GM18511 (cell line): ENCODE measurements around the gene ORMDL1.
A peak's percentile ranks its signal among the peaks of the same experiment; 100 is the strongest.

Source experiments
- ATAC-seq: cut with Tn5 transposase; IDR thresholded peaks from one replicate; pipeline ENCODE4 v1.9.1; 2021; ENCODE audit warnings: mild to moderate bottlenecking, moderate library complexity; ENCODE audit not compliant: unreplicated experiment

The ORMDL1 gene, protein sequence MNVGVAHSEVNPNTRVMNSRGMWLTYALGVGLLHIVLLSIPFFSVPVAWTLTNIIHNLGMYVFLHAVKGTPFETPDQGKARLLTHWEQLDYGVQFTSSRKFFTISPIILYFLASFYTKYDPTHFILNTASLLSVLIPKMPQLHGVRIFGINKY

GRCh38 chr2:189783927-189784867 is at the start of gene ORMDL1, which contains the start of gene PMS1:
TSS of gene ORMDL1 (minus strand) at chr2:189784339. CDS start at chr2:189782595, 1,744 bp downstream.
TSS of gene PMS1 (plus strand) at chr2:189784450. CDS start at chr2:189791810, 7,360 bp downstream.
- ATAC-seq, result peak; percentile 94

DNA sequence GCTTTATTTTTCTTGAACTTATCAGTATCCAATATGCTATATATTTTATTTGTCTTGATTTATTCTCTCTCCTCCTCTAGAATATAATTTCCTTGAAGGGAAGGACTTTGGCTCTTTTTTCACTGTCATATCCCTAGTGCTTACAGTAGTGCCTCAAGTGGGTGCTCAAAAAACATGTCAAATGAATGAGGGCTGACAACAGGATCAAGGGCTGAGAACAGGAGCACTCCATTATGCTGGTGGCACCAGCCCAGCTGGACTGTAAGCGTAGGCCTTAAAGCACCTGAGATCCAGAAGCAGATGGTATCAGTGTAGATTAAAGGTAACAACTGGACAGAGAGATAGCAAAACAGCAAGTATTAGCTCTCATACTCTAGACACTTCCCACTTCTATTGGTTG is 46.4 kb upstream of the ORMDL1 start:
- no peak for ATAC-seq

DNA sequence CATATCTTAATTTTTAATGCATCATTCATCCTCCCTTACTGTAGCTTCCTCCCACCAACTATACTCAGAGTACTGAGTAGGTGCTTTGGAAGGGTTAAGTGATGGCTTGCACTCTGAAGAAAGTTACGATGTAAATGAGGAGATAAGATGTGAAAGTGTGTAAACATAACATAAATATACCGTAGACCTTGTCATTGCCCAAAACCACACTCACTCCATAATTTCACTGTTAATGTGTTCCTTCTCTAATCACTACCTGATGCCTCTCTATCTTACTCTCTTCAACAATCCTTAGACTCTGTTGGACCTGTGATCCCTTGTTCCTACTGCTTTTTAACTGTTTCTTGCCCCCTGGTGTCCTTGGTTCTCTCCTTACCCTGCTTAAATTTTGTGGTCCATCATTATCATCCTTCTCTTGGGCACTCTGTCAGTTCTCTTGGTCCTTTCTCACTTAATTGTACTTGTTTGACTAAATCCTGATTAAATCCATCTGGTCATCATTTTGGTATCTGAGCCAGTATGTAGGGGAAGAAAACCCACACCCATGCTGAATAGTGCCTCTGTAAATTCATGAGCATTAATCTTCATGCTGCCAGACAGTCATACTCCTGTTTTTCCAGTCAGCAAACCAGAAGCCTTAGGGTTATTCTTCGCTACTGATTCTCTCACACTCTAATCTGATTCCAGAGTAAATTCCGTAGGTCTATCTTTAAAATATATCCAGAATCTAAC is 45.1 kb upstream of the ORMDL1 start:
- ATAC-seq, result no peak

DNA sequence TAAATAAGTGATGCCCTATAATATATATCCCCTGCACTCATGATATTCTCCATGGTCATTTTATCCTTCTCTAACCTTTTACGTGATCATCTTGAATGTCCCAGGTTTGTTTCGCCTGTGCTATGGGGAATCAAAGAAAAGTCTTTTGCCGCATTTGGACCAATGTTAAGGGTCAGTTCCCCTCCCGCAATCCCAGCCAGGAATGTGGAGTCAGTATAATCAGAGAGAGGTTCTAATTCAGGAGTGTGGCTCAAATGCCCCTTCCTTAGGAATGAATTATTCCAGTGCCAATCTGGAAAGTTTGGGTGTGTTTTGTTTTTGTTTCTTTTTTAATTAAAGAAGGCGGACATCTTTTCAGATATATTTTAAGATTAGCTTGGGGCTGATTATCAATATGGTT is 41.9 kb upstream of the ORMDL1 start:
- no peak for ATAC-seq

DNA sequence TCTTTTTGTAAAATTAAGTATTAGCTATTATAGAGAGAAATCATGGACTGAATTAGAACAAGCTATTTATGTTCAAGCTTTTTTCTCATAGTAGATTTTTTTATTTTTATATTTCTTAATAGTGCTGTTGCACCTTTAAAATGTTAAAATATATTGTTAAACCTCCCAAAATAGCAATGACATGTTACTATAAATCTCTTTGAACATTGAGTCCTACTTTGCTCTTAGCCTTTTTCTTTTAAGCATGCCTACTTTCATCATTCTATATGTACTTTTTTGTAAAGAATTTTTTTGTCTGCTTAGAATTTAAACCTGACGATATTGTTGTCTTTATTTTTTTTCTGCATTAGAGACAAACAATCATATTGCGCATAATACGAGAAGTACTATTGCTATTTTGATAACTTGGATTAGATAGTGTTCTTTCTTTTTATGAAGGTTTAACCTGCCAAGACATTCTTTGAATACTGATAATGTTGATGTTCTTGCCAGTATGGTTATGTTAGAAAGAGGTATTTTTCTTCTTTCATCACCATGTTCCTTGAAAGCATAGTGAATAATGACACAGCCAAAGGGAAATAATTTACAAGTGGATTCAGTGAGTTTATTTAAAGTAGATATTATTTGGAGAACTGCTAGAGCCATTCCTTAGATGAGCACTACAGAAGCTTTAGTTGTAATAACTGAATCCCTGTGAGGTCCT is 40.7 kb upstream of the ORMDL1 start:
- ATAC-seq, result no peak

- ATAC-seq, result no peak
Observed at GRCh38 chr2:189821953-189822748, 38.0 kb upstream of the ORMDL1 start.

GRCh38 chr2:189819297-189819704 is 35.2 kb upstream of the ORMDL1 start:
- no peak for ATAC-seq

- ATAC-seq, result no peak
Observed at GRCh38 chr2:189818249-189819038, 34.3 kb upstream of the ORMDL1 start.

DNA sequence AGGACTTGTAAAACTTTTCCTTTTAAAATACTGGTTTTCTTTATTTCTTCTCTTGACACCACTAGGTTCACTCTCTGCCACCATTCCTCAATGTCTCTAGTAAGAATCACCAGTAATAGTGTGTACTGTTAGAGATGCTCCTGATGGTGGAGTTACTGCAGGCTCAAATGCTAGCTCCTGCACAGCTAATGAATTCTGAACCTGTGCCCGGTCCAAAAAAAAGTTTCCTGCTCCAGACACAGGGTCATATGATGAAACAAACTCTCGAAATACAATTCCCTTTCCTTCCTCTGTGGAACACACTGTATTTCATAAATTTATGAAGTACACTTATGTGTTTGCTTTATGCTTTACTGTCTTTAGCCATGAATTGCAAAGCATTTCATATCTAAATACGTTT is 19.3 kb upstream of the ORMDL1 start:
- ATAC-seq, result no peak

- ATAC-seq, result no peak
Observed at GRCh38 chr2:189802396-189802912, 18.3 kb upstream of the ORMDL1 start.

DNA sequence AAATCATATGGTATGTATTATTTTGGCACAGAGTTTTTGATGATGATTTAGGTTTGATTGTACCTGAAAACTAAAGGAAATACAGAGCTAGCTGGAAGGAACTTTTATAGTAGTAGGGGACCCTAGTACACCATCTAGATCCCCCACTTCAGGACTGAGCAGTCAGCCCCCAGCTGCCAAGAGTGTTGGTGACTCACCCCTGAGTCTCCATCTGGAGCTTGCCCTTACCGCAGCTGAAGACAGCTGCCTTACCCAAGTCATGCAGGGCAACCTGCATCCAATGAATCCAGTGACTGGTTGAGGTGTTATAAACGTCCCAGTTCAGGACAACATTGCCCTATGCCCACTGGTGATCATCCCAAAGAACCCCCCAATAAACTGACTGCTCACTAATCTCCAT is 15.4 kb upstream of the ORMDL1 start:
- no peak for ATAC-seq

DNA sequence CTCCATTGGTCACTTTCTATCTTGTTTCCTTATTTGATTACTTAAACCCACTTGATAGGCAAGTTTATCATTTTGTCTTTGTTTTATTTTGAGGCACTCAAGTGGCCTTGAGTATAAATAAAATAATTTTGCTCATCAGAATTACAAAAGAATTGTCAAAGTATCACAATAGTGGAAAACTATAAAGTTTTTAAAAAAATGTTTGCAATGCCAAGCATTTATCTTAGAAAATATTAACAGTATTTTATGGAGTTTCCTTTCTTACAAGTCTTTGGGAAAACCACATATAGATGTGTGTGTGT is 14.8 kb upstream of the ORMDL1 start:
- no peak for ATAC-seq

DNA sequence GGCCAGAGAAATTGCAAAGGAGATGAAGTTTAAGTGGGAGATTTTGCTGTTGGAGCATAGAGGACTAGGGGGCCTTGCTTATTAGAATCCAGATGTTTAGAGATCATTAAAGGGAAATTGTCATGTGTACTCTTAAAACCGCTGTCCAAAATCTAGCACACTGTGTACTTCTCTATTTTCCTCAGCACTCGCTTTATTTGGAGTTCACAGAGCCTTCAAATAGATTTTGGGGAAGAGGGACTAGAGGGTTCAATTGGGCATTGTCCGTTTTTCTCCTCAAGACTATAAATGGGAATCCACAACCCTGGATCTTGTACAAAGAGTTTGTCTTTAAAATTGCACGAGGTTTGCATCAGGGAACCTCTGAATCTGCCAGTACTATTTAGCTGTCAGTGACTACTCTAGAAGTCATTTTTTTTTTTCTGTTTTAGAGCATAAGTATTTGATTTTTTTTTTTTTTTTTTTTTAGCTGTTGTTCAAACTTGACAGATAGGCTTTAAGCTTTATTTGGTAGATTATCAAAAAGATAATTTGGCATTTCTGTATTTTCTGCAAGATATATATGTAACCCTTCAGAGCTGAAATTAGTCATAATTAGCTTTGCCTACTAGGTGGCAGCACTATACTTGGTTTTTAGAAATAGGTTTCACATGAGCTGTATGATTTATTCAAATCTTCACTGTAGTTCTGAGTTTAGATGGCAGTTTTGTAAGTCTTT is 14.3 kb upstream of the ORMDL1 start:
- ATAC-seq, result peak; percentile 89

GRCh38 chr2:189797902-189798301 is 13.8 kb upstream of the ORMDL1 start:
- no peak for ATAC-seq

DNA sequence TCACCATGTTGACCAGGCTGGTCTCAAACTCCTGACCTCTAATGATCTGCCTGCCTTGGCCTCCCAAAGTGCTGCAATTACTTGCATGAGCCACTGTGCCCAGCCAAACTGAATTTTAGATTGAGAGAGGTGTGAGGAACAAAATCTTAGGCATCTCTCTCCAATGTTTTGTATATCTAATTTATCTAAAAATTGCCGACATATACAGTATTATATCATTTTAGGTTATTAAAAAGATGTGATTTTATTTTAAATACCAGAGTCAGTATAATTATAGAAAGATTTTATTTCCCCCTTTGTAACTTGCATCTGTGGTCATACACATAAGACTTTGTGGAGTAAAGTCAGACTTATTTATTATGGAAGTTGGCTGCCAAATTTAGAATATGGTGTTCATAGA is 10.2 kb upstream of the ORMDL1 start:
- ATAC-seq, result no peak

DNA sequence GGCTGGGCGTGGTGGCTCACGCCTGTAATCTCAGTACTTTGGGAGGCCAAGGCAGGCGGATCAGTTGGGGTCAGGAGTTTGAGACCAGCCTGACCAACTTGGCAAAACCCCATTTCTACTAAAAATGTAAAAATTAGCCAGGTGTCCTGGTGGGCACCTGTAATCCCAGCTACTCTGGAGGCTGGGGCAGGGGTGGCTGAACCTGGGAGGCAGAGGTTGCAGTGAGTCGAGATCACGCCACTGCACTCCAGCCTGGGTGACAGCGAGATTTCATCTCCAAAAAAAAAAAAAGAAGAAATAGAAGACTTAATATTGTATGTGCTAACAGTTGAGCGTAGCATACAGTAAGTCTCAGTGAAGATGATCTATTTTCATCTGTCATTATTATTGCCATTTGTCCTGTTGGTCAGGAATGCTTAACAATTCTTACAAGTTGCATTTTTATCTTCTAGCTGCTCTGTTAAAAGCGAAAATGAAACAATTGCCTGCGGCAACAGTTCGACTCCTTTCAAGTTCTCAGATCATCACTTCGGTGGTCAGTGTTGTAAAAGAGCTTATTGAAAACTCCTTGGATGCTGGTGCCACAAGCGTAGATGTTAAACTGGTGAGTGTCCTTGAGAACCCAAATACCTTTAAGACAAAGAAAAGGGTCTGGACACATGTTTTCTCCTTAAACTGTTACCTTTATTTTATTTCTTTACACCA is 7.4 kb upstream of the ORMDL1 start:
- no peak for ATAC-seq

- peak; percentile 25 for ATAC-seq
Observed at GRCh38 chr2:189783451-189783926, 650 bp downstream of the ORMDL1 start.

GRCh38 chr2:189782221-189782671 is 1.9 kb downstream of the ORMDL1 start:
- ATAC-seq, result no peak
